ENCODE data around the gene ADCYAP1.
"Not testable (repeated sequence)": the region's sequence is repeated elsewhere in the genome, so short reads cannot be mapped to it uniquely, and the experiment has no call there.

Gene ADCYAP1

DNA sequence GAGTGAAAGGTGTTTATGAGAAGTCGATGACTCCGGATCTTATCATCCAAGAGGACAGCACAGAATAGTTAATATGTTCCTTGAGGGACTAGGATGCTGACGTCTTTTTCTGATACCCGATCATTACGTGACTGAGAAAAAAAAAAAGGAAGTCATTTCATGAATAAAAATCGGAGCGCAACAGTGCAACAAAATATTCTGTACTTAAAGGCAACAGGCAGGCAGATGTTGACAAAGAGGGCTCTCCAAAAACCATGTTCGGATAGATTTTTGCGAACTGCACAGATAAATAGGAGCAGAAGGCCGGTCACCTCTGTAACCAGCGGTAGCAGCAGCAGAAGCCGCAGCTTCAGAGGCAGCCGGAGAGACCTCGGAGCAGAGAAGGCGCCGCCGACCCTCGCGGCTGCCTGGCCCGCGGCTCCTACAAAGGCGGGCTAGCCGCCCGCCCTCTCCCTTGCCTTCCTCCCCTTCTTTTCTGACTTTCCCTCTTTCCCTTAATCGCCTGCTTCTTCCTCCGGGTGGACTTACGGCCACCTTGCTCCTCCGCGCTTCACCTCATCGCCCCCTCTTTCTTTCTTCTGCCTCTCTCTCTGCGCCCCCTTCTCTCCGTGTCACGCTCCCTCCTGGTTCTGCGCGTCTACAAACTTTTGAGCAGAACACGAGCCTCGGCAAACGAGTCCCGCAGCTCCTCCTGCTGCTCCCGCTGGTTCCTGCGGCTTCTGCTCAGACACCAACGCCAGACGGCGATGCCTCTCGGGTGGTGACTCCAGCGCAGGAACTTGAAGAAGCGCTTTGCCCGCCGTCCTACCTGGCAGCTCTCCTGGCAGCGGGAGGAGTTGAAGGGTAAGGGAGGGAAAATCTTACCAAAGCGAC is at the start of gene ADCYAP1:
Gene ADCYAP1, plus strand, starts transcription at position 654 of the 873 bp plus-strand sequence. CDS start 516 bp downstream, outside the sequence.
- no peak for DNase-seq

DNA sequence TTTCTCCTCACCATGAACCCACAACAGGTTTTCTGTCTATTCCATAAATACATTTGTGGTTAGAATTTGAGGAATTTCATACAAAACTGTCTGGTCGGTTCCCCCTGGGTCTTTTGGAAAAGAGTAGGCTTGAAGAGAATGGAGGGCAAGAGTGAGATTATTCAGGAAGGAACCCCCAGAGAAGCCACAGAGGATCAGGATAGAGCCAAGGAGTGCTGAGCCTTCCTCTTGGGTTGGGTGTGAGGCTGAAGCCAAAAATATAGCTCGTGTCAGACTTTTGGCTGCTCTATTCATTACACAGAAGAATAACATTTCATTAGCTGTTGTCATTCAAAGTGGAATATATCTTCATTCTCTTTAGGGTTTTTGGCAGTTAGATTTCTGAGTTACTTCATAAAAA is 46.7 kb upstream of the ADCYAP1 start:
- no peak for DNase-seq

DNA sequence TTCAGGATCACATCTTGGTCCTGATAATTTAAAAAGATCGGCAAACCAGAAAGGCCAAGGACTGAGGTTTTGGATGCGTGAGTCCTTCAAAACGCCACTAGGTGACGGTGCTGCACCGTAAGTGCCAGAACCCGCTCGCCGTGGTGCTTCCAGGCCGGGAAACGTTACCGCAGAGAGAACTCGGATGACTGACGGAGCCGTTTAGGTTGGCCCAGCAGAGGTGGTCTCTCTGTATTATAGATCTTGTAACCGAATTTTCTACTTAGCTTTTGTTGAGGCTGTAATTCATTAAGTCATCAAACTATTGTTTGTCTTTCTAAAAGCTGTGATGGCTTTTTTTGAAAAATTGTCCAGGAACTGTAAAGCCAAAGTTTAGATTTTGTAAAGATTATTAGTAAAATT is 39.8 kb upstream of the ADCYAP1 start:
- DNase-seq, result peak; percentile 45

DNA sequence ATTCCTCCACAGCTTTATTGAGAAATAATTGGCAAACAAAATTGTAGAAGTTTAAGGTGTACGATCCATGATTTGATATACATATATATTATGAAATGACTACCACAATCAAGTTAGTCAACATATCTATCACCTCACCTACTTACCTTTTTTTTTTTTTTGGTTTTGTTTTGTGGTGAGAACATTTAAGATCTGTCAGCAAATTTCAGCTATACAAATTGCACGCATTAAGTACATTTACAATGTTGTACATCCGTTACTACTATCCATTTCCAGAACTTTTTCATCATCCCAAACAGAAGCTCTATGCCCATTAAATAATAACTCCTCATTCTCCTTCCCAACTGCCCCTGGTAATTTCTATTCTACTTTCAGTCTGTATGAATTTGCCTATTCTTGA is 37.4 kb upstream of the ADCYAP1 start:
- no peak for DNase-seq

DNA sequence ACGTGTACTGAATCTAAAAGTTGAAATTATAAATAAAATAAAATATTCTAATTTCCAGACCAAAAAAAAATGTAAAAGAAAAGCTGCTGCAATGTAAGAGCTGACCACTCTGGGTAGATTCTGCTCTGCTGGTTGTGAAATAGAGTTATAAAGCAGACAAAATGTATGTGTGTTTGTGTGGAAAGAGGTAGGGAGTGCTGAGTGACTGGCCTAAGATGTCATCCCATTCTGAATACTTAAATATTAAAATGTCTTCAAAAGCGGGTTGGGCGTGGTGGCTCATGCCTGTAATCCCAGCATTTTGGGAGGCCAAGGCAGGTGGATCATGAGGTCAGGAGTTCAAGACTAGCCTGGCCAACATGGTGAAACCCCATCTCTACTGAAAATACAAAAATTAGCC is 31.2 kb upstream of the ADCYAP1 start:
- not testable (repeated sequence) for DNase-seq

DNA sequence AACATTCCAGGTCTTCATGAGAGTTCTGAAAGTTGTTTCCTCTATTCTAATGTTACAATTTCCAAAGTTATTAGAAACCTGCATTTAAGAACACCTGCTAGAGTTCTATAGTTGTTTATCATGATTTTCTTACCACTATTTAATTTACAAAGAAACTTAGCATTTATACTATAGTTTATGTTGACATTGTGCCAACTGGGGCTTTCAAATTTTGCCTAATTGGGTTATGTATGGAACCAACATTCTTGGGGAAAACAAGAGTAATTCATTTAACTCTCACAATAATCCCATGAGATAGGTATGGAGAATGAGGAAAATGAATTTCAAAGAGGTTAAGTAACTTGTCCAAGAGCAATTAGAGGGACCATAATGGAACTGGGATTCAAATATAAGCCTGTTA is 28.8 kb upstream of the ADCYAP1 start:
- no peak for DNase-seq

DNA sequence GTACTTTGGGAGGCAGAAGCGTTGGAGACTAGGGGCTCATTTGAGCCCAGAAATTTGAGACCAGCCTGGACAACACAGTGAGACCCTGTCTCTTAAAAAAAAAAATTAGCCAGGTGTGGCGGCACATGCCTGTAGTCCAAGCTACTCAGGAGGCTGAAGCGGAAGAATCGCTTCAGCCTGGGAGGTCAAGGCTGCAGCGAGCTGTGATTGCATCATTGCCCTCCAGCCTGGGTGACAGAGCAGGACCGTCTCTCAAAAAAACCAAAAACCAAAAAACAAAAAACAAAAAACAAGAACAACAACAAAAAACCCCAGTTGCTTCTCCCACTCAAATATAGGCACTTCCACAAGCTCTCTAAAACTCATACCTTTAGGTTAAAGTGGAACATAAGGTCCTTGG is 27.4 kb upstream of the ADCYAP1 start:
- DNase-seq, result no peak

DNA sequence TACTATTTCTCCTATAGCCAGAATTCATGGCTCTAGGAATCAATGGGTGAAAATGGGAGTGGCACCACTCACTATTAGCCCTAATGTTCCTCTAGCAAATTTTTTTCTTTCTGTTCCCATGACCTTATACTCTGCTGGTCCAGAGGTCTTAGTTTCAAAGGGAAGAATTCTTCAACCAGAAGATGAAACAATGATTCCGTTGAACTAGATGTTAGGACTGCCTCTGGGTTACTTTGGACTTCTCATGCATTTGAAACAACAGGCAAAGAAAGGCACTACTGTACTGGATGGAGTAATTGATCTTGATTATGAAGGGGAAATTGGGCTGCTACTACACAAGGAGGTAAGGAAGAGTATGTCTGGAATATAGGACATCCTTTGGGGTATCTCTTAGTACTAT is 18.6 kb upstream of the ADCYAP1 start:
- no peak for DNase-seq

DNA sequence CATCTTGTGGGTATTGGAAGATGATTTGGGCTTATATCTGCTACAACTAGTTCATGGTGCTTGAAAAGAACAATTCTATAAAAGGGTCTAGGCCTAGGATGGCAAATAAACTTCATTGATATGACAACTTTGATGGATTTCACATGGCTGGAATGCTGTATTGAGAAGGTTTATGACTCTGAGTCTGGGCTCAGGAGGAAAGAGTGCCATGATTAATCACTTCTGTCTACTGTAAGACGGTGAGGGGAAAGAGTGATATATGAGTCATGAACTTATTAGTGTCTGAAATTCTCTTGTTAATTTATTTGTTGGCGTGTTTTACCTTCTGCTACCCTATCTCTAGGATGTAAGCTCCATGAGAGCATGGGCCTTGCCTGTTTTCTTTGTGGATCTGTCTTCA is 17.0 kb upstream of the ADCYAP1 start:
- no peak for DNase-seq

DNA sequence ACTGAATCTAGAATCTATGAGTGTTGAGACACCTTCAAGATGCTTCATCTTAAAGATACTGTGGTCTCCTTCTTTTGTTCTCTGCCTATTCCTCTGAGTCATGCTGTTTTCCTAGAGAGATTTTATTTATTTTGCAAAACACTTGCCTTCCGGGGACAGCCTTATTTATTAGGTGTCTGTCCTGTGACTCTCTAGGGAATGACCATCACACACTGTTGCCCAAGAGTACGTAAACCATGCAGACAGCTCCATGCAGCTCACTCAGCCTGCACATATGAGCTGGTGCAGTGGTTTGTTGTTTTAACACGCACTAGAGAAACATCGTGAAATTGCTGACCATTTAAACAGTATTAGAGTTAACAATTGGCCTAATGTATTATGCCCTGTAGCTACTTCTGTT is 12.4 kb upstream of the ADCYAP1 start:
- DNase-seq, result no peak

DNA sequence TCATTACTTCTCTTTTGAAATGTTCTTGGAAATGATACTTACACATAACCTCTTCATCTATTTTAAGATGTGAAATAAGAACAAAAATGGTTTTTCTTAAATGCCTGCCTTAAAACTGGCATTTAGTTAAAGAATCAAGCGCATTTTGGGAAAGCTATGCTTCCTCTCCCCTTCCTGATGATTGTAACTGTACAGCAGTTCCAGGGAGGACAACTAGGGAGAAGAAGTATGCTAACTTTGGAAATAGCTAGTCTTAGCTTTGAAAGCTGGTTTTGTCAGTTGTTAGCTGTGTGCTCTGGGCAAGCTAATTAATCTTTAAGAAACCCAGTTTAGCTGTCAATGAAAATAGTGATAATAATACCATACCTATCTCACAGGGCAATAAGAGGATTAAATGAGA is 8.4 kb upstream of the ADCYAP1 start:
- DNase-seq, result no peak

DNA sequence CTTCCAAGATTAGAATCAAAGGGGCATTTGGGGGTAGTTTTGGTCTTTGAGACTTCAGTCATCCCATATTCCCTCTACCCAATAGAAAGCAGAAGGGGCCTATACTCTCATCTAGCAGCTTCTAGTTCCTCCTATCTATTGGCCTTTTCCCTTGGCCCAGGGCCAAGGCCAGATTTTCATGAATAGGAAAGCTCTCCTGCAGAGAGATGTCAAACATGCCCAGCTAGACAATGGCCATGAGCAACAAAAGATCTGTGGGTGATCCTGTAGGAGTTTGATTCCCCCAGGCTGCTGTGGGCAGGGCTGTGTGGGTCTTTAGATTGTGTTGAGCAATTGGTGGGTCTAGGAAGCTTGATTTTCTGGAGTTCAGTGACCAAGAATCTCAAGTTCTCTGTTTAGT is 2.9 kb upstream of the ADCYAP1 start:
- DNase-seq, result no peak

DNA sequence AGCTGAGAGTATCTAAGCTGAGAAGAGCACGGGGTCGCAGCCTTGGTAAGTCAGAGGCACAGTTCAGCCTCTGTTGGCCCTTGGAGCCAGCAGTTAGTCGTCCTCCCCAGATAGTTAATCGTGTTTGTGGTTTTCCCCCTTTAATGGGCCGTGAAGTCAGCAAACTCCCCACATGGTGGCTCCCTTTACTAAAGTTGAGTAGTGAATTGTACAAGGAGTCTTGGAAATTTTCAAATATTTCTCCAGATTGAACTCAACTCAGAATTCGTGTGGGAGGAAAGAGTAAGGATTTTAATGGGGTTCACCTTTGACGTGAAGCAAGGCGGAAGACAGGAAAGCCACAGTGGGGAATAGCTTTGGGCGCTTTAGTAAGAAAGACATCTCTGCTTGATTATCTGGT is 2.4 kb upstream of the ADCYAP1 start:
- DNase-seq, result peak; percentile 24

DNA sequence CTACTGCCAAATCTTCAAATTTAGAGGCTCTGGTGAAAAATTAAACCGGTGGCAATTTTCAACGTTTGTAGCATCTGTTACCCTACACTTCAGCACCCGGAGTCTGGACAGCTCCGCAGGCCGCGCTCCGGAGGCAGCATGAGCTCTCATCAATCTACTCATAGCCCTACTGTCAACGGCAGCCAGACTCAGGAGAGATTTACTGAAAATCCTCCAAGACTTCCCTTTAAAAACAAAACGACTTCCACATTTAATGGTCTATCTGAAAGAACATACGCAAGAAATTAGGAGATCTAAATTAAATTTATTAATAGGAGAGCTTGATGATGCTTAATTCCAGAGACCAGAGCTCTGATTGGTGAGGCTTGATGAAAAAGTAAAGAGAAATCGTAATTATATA is 970 bp upstream of the ADCYAP1 start:
- peak; percentile 40 for DNase-seq

DNA sequence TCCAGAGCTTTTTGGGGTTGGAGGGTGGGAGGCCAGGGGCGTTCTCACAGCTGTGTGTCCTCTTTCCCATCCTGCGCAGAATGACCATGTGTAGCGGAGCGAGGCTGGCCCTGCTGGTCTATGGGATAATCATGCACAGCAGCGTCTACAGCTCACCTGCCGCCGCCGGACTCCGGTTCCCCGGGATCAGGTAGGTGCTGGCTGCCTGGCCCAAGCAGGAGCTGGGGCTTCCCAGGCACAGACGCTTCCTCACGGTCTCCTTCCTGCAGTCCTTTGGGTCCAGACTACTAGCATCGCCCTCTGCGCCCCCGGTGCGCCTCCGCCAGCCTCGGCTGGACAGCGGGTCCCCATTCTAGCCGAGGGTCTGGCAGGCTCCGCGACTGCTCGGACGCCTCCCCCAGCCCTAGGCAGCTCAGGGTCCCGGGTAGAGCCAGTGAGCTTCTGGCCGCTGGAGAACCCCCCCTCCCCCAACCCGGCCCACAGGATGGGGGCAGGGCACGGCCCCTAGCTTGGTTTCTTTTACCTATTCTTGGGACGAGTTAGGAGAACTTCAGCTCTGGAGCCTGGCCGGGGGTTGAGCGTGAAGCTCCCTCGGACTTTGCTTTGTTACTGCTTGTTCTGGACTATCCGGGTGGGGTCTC is 756 bp downstream of the ADCYAP1 start:
- no peak for DNase-seq

DNA sequence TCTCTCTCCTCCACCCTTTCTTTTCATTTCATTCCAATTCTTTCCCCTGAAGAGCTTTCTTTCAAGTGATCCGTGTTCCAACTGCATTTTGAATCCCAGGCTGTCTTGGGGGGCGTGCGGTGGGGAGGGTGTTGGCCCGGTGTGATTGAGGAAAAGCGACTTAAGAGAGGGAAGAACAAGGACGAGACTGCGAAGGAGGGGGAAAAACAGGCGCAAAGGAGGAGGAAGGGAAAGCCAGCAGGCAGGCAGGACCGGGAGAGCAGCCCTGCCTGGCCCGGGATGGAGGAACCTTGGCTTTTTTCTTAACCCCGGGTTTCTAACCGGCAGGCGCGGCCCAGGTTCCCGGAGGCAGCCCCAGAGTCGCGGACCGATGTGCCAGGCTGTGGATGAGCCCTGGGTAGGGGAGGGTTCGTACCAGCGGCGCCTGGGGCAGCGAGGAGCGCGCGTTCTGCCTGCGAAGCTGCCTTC is 1.3 kb downstream of the ADCYAP1 start:
- no peak for DNase-seq

DNA sequence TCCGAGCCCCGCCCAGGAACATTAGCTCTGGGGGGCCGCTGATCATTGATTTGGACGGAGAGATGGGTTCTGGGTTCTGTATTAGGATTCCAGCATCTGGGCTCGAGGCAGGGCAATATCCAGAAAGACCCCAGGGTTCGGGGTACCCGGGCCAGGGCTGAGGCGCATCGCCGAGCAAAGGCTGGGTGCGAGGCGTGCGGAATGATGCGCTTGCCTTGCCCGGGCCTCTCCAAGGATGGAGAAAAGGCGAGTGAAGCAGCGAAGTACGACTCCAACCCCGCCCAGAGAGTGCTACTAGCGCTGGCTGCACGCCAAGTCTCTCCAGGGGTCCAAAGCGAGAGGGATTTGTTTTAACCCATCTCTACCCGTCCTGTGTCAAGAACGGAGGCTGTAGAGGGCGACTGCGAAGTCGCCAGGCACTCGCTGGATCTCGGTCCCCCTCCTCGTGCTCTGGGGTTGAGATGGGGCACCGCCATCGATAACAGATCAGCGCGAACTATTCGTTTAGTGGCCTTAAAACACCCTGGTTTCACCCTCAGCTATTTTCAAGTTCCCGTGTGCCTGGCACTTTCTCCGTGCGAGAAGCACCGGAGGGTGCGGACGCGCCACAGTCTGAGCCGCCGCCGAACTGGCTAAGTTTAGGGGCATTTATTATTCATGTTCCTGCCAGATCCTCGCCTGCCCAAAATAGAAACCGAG is 1.9 kb downstream of the ADCYAP1 start:
- no peak for DNase-seq

DNA sequence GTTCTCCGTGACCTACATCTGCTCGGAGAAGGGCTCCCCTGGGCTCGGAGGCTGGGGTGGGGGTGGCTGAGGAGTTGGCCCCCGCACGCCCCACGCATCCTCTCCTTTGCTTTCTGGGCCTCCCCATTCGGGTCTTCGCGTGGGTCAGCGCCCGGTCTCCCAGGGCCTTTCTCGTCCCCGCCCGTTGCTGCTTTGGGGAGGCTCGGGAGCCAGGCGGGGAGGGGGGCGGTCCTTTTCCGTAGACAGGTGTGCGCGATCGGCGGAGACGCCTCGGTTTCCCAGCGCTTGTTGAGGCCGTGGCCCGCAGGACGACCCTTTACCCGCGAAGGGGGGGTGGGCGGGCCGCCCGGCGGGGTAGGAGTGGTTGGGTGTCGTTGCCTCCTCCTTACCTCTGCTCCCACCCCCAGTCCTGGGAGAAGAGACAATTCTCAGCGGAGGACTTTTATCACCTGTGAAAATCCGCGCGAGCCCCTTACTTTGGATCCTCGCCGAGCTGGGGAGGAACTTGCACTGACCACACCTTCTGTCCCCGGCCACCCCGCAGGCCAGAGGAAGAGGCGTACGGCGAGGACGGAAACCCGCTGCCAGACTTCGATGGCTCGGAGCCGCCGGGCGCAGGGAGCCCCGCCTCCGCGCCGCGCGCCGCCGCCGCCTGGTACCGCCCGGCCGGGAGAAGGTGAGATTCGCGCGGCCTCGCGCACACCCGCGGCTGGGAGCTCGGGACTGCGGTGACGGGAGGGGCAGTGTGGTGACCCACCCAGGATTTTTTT is 2.6 kb downstream of the ADCYAP1 start:
- no peak for DNase-seq

DNA sequence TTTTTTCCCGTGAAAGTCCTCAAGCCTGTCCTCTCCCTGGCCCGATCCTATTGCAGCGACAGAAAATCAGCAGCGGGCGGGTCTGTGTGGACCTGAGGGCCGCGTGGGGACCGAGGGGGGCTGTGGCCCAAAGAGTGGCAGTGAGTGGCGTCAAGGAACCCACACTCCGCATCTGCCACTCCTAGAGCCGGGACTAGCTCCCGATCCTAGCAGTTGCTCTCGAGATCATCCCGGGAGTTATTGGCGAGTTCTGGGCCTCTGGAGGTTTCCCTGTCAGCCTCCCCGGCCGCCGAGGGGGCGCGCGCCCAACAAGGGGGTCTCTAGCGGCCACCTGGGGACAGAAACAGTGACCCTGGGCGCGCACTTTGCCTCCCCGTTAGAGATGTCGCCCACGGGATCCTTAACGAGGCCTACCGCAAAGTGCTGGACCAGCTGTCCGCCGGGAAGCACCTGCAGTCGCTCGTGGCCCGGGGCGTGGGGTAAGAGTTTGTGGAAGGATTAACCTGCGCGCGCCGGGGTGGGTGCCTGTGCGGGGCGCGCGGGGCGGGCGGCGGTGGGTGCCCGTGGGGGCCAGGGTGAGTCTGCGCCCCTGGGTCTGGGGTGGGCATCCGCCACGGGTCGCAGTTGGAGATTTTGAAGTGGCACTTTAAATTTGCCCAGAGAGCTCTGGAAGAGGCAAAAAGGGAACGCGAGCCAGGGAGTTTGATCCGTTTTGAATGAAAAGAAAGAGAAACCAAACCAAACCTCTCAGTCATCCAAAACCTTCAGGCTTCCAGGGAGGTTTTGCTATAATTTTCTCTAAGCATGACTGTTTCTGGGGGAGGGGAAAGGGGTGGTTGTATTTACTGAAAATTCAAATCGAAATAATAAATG is 3.5 kb downstream of the ADCYAP1 start:
- no peak for DNase-seq

DNA sequence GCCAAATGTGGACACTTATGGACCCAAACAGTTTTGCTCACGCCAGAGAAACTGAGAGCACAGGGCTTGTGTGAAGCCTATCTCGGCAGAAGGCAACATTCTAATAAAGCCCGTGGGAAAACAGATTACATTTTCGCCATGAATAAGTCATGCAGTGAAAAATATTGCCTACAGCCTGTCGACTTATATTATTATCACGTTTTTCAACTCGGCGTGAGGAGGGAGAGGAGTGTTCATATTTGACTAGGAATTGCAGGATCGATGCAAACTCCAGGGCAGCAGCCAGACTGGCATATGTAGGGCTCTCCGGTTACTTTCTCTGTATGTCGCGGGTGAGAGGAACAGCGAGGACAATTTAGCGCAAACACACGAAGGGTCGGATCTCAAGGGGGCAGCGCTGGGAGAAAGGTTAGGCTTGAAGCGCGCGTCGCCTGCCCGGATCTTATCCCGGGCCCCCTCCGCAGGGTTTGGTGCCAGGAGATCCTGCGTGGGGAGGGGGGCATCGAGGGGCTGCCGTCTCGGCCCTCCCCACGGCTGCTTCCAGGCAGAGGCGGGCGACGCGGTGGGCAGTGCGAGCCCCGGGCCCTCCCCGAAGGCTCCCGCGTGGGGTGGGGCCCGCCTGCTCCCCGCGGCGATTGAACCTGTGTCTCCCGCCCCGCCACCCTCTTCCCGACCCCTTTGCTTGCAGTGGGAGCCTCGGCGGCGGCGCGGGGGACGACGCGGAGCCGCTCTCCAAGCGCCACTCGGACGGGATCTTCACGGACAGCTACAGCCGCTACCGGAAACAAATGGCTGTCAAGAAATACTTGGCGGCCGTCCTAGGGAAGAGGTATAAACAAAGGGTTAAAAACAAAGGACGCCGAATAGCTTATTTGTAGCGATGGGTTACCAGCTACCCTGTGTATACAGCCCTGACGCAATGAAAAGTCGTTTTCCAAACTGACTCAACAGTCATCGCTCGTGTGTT is 4.4 kb downstream of the ADCYAP1 start:
- no peak for DNase-seq

DNA sequence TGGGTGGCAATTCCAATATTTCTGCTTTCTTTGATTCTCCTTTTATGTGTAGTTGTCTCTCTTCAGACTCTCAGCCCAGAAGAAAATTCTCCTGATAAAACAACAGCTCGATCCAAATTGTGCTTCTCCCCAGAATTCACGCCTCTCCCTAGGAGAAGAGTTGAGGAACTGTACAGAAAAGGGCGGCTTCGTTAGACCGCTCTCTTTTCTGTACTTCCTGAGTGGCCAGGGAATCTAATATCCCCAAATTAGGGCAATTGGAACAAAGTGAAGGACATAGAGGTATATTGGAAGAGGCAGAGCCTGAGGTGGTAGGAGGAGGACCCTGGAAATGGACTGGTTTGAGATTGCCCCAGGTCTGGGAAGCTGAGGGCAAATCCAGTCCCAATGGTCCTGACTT is 5.6 kb downstream of the ADCYAP1 start:
- DNase-seq, result no peak
